GM19395 (cell line): ENCODE data around the gene DIAPH2.
A peak's percentile ranks its signal among the peaks of the same experiment; 100 is the strongest.
"Not testable (repeated sequence)": the region's sequence is repeated elsewhere in the genome, so short reads cannot be mapped to it uniquely, and the experiment has no call there.

Experiments used
- ATAC-seq: cut with Tn5 transposase; IDR thresholded peaks from one replicate; pipeline ENCODE4 v1.9.1; 2021; ENCODE audit warnings: mild to moderate bottlenecking, moderate library complexity; ENCODE audit not compliant: unreplicated experiment

Gene DIAPH2

DNA sequence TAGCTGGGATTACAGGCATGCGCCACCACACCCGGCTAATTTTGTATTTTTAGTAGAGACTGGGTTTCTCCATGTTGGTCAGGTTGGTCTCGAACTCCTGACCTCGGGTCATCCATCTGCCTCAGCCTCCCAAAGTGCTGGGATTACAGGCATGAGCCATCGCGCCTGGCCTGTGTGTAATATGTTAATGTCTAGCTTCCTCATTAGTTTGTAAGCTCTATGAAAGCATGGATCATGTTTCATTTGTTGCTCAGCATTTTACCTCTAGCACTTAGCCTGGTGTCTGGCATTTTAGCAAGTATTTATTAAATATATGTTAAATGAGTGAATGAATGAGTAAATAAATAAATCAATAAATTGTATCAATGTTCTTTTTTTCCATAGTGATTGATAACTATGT is 29.8 kb downstream of the DIAPH2 start:
- ATAC-seq, result not testable (repeated sequence)

DNA sequence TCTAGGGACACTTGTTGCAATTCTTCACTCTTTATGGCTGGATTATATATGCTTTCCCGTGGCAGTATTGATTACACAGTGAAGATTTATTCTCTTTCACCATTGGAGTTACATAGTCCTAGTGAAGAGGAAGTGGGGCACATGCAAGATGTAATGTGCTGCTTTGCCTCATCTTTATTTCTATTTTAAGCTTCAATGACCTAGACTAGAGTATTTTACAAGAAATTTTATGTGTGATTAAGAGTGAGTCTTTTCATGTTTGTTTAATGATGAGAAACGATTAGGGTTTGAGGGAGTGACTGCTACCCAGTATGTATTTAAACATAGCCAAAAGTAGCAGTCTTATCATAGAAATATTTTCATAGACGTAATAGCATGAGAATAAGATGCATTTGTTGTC is 30.8 kb downstream of the DIAPH2 start:
- ATAC-seq, result no peak

DNA sequence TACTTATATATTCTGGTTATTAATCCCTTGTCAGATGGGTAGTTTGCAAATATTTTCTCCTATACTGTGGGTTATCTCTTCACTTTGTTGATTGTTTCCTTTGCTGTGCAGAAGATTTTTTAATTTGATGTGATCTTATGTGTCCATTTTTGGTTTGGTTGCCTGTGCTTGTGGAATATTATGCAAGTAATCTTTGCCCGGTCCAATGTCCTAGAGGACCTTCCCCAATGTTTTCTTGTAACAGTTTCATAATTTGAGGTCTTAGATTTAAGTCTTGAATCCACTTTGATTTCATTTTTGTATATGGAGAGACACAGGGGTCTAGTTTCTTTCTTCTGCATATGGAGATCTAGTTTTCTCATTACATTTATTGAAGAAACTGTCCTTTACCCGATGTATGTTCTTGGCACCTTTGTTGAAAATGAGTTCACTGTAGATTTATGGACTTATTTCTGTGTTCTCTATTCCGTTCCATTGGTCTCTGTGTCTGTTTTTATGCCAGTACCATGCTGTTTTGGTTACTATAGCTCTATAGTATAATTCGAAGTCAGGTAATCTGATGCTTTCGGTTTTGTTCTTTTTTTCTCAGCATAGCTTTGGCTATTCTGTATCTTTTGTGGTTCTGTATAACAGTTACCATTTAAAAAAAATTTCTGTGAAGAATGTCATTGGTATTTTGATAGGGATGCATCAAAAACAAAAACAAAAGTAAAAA is 34.7 kb downstream of the DIAPH2 start:
- ATAC-seq, result no peak

DNA sequence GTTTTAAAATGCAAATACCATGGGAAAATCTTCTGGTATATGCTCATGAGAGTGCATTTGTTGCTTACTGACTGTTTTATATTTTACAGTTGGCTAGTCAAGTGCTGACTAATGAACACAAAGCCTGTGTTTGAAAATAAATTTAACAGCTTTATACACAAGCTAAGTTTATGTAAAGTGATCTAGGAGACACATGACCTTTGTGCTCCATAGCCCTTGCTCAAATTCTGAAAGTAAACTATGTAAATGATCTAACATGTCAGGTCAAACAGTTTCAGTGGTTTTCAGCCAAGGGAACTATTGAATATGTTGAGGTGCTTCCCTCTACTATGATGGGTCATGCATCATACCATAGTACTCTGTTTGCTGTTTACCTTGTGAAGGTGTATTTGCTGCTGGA is 36.7 kb downstream of the DIAPH2 start:
- ATAC-seq, result peak; percentile 99

DNA sequence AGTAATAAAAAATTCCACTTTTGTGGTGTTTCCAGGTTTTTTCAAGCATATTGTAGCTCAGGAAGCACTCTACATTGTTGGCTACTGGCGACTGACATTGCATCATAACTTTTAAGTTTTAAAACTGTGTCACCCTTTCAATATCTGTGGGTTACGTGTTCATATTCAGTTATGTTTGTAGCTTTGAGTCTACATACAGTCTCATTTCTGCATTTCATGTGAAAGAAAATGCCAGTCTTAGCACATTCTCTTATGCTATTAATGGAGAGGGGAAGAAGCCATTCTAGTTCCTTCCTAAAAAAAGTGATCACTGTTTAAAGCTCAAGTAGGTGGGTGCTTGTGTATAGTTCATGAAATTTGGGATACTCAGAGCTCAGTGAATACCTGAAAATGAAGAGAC is 38.1 kb downstream of the DIAPH2 start:
- ATAC-seq, result no peak

DNA sequence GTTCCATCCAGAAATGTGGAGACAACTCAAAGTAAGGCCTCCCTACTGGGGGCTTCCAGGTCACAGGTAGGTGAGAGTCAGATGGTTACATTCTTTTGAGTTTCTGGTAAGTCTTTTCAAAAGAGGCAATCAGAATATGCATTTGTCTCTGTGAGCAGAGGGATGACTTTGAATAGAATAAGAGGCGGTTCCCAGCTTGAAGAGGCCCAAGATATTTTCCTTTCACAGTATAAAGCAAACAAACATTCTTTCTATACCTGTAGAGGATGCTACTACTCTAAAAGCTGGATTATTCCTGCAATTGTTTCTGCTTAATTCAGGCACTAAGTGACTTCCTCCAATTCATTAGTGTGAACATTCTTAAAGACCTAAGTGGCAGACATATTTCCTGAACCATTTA is 44.4 kb downstream of the DIAPH2 start:
- no peak for ATAC-seq

DNA sequence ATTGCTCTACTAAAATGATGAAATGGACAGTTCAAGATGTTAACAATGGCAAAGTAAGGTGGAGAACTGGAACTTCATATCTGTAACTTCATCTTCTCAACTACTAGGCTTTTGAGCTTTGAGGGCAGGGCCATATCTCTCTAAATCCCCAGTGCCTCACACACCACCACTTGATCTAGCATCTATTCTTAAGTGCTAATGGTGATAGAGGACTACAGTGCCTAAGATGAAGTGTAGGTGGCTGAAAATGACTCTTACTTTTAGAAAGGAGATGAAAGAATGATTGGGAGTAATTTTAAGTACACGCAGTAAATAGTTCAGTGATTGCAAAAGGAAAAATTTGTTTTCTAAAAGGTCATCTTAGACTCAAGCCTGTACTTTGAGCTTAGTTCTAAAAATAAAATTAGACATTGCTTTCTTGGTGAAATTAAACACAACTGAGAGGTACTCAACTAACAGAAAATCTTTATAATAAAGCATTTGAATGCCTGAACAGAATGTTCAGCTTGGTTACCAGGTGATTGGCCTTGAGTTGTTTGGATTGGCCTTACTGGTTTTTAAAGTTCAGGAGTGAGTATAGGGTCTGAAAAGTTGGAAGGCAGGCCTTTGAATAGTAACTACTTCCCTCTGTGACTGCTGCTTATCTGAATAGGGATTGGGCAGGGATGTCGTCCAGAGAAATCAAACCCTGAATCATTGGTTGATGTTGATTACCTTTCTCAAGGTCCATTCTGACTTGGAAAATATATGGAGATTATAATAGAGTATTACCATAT is 45.4 kb downstream of the DIAPH2 start:
- ATAC-seq, result no peak

DNA sequence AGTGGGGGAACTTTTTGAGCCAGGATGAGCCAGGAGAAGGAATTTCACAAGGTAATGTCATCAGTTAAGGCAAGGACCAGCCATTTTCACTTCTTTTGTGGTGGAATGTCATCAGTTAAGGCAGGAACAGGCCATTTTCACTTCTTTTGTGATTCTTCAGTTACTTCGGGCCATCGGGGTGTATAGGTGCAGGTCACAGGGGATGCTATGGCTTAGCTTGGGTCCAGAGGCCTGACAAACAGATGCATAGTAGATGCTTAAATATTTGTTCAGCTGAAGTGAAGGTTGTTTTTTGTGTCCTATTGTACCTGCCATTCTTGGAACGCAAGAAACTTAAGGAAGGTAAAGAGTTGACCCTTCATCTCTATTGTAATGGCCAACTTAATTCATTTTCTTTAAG is 46.4 kb downstream of the DIAPH2 start:
- not testable (repeated sequence) for ATAC-seq

DNA sequence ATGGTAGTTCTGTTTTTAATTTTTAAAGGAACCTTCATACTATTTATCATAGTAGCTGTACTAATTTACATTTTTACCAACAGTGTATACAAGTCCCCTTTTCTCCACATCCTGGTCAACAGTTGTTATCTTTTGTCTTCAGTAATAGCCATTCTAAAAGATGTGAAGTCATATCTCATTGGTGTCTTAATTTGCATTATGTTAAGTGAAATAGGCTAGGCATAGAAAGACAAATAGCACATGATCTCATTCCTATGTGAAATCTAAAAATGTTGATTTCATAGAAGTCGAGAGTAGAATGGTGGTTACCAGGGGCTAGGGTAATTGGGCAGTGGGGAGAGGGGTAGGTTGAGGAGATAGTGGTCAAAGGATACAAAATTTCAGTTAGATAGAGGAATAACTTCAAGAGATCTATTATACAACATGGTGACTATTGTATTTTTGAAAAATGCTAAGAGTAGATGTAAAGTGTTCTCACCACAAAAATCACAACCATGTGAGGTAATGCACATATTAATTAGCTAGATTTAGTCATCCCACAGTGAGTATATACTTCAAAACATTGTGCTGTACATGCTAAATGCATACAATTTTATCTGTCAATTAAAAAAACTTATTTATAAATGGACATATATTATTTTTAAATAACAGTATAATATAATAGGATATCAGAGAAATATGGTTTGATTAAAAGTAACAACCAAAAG is 58.9 kb downstream of the DIAPH2 start:
- ATAC-seq, result no peak

DNA sequence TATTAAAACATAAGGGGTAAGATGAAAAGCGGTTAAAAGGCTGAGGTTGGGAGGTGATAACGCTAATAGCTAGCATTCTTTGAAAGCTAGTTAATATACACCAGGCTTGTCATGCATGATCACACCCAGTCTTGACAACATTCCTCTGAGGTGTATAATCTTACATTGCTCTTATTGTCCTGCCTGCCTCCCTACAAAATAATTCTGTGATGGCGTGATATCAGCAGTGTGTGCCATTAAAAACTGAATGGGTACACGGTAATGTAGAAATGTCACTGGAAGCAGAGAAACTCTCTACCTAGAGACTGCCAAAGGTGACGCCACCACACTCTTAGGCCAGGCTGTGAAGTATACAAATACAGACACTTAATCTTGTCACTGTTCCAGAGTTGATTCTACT is 68.1 kb downstream of the DIAPH2 start:
- ATAC-seq, result no peak

DNA sequence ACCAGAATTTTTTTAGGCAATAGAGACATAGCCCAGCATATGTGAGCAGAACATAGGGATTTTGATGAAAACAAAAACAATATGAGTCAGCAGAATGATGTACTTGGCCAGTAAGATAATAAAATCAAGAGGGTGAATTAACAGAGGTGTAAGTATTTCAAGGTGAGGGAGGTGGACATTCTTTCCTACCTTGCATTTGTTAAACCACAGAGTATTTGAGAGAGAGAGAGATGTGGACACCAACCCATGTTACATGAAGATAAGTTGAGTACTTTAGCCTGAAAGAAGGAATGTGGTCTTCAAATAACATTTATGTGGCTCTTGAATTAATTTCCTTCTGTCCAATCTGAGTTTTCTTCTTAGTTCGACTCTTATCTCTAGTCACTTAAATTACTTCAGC is 68.6 kb downstream of the DIAPH2 start:
- ATAC-seq, result no peak

DNA sequence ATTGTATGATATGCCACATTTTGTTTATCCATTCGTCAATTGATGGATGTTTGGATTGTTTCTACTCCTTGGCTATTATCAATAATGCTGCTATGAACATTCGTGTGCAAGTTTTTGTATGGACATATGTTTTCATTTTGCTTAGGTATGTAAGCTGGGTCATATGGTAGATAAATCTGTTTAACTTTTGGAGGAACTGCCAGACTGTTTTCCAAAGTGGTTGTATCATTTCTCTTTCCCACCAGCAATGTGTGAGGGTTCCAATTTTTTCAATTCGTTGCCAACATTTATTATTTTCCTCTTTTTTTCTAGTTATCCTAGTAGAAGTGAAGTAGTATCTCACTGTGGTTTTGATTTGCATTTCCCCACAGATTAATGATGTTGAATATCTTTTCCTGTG is 71.8 kb downstream of the DIAPH2 start:
- no peak for ATAC-seq

DNA sequence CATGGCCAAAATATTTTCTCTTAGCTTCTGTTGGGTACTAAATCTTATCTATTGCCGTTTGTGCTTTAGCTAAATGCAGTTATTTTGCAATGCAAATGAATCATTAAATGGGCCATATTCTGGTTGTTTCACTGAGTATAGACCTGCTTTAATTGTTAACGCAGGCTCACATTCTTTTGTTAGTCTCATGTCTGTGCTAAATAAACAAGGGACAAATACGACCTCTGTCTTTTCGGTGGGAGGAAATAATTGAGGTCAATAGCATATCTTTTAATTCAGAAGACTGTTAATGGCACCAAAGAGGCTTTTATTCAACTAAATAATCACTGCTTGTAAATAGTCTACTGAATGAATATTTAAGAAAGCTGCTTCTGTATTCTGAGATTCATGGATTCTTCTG is 76.9 kb downstream of the DIAPH2 start:
- ATAC-seq, result no peak

DNA sequence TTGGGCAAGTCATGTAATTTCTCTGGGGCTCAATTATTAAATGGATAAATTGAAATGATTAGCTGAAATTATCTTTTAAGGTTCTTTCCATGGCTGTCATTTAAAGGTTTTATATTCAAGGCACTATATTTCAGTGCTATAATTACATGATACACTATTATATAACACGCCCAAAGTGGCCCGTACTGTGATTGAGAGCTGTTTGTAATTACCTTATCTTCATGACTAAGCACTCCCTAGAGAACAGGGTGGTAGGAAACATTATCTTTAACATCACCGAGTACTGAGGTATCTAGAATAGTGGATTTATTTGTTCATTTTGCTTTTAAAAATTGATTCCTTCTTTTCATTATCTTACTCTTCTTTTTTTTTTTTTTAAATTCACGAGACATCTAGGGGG is 79.0 kb downstream of the DIAPH2 start:
- no peak for ATAC-seq

DNA sequence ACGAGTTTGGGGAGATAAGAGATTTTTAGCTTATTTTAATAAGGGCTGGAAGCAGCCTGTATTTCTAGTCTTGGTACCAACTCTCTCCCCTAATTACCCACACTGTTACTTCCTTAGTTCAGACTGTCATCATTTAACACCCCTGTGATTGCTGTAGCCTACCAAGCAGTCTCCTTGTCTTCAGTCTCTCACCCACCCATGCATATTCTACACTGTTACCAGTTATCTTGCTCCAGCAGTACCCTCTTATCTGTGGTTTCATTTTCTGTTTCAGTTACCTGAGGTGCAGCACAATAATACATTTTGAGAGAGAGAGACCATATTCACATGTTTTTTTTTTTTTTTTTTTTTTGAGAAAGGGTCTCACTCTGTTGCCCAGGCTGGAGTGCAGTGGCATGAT is 80.2 kb downstream of the DIAPH2 start:
- ATAC-seq, result peak; percentile 88

DNA sequence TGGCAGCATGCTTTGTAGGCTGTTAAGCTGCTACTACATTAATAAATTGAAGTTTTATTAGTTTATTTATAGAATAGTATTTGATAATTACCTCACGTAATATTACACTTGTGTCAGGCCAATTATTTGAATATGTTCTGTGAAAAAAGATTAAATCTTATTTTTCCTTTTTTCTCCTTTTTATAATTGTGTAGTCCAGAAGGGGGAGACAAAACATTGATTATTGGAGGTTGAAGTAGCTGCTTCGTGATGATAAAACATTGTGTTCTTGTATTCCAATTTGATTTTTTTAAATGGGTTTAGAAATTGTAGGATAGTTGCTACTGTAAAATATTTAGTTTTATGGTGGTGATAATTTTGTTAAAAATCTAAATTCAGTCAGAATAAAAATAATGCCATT is 85.7 kb downstream of the DIAPH2 start:
- ATAC-seq, result no peak

DNA sequence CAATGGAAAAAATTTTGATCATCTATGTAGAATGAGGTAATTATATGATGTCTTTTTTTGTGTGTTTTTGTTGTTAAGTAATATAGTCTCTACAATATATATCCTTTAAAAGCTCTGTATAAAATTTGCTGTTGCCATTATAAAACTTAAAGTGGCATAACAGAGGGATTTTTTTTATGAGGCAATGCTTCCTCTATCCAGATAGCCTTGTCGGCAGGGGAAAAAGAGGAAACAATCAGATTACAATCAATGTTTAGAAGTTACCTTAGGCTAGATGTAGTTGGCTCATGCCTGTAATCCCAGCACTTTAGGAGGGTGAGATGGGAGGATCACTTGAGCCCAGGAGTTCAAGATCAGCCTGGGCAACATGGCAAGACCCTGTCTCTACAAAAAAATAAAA is 86.8 kb downstream of the DIAPH2 start:
- ATAC-seq, result no peak

DNA sequence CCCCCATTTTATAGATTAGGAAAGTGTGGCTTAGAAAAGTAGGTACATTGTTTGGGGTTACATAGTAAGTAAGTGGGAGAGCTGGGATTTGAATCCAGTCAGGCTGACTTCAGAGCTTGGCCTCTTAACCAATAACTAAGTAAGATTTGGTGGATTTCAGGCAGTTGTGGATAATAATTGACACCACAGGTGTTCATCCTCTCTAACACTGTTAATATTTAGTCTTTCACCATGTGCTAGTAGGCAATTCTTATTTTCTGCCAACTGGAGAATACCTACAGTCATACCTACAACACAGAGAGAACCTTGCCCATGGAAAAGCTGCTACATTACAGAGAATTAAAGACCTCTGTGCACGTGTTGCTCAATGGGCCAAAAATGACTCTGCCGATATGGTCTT is 89.5 kb downstream of the DIAPH2 start:
- ATAC-seq, result no peak

DNA sequence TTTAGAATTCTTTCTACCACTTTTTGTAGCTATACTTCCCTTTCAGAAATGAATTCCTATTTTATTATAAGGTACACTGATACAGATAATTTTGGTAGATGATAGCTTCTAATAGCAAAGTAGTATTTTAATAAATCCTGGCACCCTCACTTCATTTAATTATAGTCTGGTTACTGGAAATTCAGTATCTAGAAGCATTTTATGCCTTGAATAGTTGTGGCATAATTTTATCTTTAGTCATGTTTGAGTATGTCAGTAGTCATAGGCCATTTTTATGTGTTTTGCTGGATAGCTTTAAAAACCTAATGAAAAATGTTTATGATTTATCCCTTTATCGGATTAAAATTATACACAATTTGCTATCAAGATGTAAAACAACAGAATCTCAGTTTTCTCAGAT is 92.3 kb downstream of the DIAPH2 start:
- no peak for ATAC-seq

DNA sequence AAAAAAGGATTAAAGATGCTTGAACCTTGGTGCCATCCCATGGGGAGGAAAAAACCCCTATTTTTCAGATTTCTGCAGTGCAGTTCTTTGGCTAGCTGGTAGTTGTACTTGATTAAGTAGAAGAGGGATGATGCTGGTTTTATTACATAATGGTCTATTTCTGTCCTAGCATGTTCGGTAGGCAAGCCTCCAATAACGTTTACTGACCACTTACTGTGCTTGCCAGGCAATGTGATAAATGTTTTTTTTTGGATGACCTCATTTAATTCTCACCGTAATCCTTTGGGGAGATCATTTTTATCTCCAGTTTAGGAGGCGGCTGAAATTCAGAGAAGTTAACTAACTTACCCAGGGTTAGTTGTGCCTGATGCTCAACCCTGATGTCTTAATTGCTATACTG is 106.9 kb downstream of the DIAPH2 start:
- no peak for ATAC-seq

DNA sequence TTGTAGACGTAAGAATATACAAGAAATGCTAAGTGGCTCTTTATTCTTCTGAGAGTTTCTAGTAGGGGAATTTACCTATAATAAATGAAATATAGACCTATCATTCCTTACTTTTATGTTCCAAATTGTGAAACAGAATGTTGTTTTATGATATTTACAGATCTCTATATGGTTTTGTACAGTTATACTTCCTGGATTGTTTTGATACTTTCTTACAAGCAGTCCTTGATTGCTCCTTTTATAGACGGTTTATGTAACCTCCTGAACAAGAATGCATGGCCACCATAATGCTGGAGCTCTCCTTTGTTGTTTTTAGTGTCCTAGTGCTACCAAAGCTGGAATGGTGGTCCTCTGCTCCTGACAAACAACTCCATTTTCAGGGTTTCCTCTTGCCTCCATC is 107.4 kb downstream of the DIAPH2 start:
- ATAC-seq, result no peak

DNA sequence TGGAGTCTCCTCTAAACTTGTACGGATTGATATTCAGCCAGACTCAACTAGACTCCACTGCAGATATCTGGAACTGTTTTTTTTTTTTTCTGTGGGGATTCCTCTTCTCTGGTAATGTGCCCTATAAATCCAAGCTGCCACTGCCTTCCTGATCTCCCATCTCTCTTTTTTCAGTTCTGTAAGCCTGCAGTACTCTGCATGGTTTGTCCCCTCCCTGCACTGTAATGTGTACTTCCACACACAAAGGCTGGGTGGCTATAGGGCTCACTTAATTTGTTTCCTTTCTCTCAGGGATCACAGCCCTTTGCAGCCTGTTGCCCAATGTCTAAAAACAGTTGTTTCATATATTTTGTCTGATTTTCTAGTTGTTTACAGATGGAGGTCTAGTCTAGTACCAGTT is 114.3 kb downstream of the DIAPH2 start:
- ATAC-seq, result no peak
